Activated CD4-positive, alpha-beta T cell treated with anti-CD3 and anti-CD28 coated beads, Interleukin-2, amount 50 U/mL, for 48 hours (primary cell): ENCODE results near the gene TUBB4B.
"Not testable (repeated sequence)": the region's sequence is repeated elsewhere in the genome, so short reads cannot be mapped to it uniquely, and the experiment has no call there.

Experiments
- DNase-seq, 2 experiments: peaks; one replicate each; pipeline ENCODE4 v3.0.0-alpha.2; 2020

TUBB4B gene

DNA sequence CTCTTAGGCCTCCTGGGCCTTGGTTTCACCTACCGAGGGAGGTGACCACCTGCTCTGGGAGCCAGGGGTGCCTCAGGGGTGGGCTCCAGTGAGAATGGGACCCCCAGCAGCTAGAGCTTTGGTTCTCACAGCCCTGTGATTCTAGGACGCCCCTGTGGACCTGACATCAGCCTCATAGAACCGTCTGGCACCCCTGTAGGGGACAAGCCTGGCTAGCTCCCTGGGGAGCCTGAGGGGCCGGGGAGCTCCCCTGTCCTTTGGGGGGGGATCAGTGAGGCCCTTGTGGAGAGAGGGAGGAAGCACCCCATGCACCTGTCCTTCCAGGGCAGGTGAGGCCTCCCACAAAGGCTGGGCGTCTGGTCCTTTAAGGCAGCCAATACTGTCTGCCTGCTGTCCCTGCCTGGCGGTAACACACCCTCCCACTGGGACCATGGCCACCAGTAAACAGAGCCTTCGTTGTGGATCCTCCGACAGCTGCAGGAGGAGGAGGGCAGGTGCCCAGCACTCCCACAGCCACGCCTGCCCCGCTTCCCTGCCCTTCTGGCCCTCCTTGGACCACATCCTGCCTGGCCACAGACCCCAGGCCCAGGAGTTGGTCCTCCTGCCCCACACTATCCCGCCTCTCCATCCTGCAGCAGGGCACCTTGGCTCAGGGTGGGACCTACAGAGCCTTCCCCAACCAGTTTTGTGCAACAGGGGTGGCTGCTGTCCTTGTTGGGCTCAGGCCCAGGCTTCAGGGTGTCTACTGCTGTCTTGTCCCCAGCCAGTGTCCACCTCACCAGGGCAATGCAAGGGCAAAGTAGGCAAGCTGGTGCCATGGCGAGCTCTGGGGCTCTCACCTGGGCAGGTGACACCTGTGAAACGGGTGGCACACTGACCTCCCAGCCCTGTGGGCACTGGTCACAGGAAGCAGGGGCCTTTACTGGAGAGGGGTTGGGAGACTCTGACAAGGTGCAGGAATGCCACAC is 3.0 kb upstream of the TUBB4B start:
- no peak for DNase-seq

- DNase-seq, result not testable (repeated sequence)
Measured at GRCh38 chr9:137239541-137240200, 1.4 kb upstream of the TUBB4B start.

GRCh38 chr9:137240318-137240840 is 708 bp upstream of the TUBB4B start:
- DNase-seq, result peak in 1 of 2 experiments; percentile 71

DNA sequence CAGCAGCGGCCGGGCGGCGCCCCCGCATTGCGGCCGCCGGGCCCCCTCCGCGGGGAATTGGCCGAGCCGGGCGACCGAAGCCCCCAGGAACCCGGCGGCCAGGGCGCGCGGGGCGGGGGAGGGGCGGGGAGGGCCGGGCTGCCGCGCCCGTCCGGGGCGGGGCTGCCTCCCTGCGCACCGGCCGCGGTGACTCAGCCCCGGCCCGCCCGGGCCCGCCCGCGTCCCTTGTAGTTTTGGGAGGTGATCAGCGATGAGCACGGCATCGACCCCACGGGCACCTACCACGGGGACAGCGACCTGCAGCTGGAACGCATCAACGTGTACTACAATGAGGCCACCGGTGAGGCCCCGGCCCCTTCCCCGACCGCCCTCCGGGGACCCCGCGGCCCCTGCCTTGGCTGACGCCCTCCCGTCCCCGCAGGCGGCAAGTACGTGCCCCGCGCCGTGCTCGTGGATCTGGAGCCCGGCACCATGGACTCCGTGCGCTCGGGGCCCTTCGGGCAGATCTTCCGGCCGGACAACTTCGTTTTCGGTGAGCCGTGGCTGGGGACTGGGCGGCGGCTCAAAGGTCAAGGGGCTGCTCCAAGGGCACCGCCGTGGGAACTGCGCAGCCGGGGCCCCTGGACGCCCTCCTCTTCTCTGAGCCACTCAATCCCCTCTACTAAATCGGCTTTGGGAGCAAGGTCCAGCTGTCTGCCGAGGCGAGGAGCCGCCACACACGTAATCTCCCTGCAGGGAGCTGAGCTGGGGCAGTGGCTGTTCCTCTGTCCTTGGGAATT is 592 bp downstream of the TUBB4B start:
- peak; percentile 62 to 68 for DNase-seq

DNA sequence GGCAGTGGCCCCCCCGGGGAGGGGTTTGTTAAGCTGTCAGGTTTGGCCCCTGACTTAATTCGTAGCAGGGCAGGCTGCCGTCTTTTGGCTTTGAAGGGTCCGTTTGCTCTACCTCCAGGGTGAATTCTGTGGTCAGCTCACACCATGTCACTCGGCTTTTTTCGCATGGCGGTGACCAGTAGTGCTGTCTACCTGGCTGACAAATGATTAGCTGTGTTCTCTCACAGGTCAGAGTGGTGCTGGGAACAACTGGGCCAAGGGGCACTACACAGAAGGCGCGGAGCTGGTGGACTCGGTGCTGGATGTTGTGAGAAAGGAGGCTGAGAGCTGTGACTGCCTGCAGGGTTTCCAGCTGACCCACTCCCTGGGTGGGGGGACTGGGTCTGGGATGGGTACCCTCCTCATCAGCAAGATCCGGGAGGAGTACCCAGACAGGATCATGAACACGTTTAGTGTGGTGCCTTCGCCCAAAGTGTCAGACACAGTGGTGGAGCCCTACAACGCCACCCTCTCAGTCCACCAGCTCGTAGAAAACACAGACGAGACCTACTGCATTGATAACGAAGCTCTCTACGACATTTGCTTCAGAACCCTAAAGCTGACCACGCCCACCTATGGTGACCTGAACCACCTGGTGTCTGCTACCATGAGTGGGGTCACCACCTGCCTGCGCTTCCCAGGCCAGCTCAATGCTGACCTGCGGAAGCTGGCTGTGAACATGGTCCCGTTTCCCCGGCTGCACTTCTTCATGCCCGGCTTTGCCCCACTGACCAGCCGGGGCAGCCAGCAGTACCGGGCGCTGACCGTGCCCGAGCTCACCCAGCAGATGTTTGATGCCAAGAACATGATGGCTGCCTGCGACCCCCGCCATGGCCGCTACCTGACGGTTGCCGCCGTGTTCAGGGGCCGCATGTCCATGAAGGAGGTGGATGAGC is 1.4 kb downstream of the TUBB4B start:
- DNase-seq, result no peak

GRCh38 chr9:137243266-137243625 is 2.2 kb downstream of the TUBB4B start:
- DNase-seq, result not testable (repeated sequence)

DNA sequence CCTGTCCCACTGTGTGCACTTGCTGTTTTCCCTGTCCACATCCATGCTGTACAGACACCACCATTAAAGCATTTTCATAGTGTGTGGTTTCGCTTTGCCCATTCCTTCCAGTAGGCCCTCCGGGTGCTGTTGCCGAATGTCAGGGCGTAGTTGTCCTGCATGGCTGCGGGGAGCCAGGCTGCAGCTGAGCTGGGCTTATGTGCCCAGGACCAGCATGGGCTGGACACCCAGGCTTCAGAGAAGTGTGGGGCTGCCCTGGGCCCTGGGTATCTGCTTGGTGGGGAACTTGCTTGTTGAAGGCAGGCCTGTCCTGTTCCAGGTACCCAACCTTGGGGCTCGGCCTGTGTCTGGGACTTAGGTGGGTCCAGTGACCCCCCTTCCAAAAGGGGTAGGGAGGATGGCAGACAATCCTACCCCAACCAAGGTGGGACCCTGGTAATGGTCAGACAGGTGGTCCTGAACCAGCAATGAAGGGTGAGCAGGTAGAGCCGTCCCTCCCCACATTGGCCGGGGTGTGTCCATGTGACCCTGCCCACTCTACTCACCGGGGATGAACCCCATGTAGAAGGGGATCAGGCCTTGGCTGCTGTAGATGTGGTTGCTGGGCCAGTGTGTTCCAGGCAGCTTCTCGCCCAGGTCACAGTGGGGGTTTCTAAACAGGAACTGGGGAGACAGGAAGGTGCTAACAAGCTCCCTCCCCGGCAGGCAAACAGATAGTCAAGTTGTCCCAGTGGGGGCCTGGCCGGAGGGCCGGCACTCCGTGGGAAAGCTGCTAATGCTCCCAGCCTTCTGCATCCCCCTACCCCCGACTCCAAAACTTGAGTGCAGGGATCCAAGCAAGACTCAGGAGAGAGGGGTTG is 2.8 kb downstream of the TUBB4B start:
- peak in 1 of 2 experiments; percentile 43 for DNase-seq

GRCh38 chr9:137244486-137245449 is 3.7 kb downstream of the TUBB4B start:
- DNase-seq, result no peak

- DNase-seq, result no peak
Measured at GRCh38 chr9:137245450-137246421, 4.6 kb downstream of the TUBB4B start.

GRCh38 chr9:137247135-137247915 is 6.2 kb downstream of the TUBB4B start:
- no peak for DNase-seq

DNA sequence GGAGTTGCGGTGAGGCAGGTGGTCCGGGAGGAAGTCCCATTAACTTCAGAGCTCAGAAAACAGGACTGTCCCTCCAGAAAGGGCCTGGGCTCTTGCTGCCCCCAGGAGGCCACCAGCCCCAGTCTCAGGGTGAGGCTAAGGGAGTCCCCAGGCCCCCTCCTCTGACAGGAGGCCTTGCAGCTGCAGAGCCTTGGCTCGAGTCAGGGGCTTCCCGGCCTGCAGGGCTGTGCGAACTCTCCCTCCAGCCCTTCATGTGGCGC is 6.8 kb downstream of the TUBB4B start:
- no peak for DNase-seq

GRCh38 chr9:137250329-137251193 is 9.5 kb downstream of the TUBB4B start:
- no peak for DNase-seq

DNA sequence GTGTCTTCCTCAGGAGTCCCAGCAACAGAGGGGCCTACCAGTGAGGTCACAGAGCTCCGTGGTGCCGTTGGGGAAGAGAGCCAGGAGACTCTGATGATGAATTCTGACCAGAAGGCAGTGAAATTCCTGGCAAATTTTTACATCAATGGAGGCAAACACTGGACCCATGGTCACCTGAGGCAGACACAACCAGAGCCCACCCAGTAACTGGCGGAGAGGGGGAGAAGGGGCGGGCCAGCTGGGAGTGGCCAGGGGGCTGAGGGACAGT is 10.0 kb downstream of the TUBB4B start, which contains the start of gene STPG3:
STPG3 (plus strand) TSS at position 93 of the 268 bp plus-strand sequence; CDS start at position 94, 1 bp downstream.
- DNase-seq, result no peak

GRCh38 chr9:137251490-137252268 is 10.6 kb downstream of the TUBB4B start:
- DNase-seq, result no peak

GRCh38 chr9:137252555-137253506 is 11.7 kb downstream of the TUBB4B start:
- no peak for DNase-seq
